Measurements from ENCODE around the gene DEGS2.

GRCh38 chr14:100126401-100126800 lies 33.0 kb downstream of the DEGS2 start:
- TF ChIP-seq CTCF (IDR thresholded peaks at IDR 0.05) (no peak), POLR2A (IDR thresholded peaks at IDR 0.05) (no peak)

All from body of pancreas (tissue), 4 donors.